ENCODE measurements around the gene FOXL1. TPM values are rescaled to one million over a fixed set of nuclear protein-coding genes. Genes with fewer than 3 reads are reported as not detected.

The FOXL1 gene
- polyA plus RNA-seq, 1 donor (not counting 4 experiments of a cell fraction or from before 2014, with no cell fraction given): 0.10 TPM

- no peak for FAIRE-seq
- no peaks in the 10 kb centered on the region for H3K9me1 ChIP-seq (ENCODE audit: control insufficient read depth, extremely low read depth, insufficient read depth, low read length)
- H3K79me2 ChIP-seq (ENCODE audit: control insufficient read depth, insufficient read depth, low read length): no peaks in the 10 kb centered on the region
- dilution Hi-C loops (cut with MboI; ENCODE audit: extremely low pct_ligation_motif_present, low sequenced_read_pairs): no loop called here
- H3K36me3 ChIP-seq (ENCODE audit: control insufficient read depth in 2 of 2, extremely low read depth in 1 of 2, insufficient read depth in 2 of 2, low read length in 2 of 2): peaks cover 0 to 12% of the 10 kb centered on the region in 2 experiments
- H3K4me3 ChIP-seq (ENCODE audit: control insufficient read depth in 2 of 3, extremely low read depth in 1 of 3, insufficient read depth in 2 of 3, low read depth in 1 of 3, low read length in 3 of 3): no peak overlapping the region
- no peak overlapping the region for H3K9ac ChIP-seq (ENCODE audit: control insufficient read depth, extremely low read depth, insufficient read depth, low read length)
- no peaks in the 10 kb centered on the region for H3K27me3 ChIP-seq (ENCODE audit: control insufficient read depth, extremely low read depth, insufficient read depth, low read length)
- H3K27ac ChIP-seq (ENCODE audit: control insufficient read depth, insufficient read depth, low read length): no peak overlapping the region
- H2AFZ ChIP-seq (ENCODE audit: control insufficient read depth, low read length): no peak overlapping the region
- H3K4me2 ChIP-seq (ENCODE audit: control insufficient read depth, extremely low read depth, insufficient read depth, low read depth, low read length): no peak overlapping the region
- no peak for DNase-seq (ENCODE audit: low read depth, low spot score)
- no peaks in the 10 kb centered on the region for H3K4me1 ChIP-seq (ENCODE audit: control insufficient read depth, extremely low read depth, insufficient read depth, low read length)
- TF ChIP-seq EZH2 (IDR thresholded peaks at IDR 0.05; ENCODE audit: low read length): no peak
- TF ChIP-seq CTCF (optimal IDR thresholded peaks at IDR 0.05 in 1 of 3, IDR thresholded peaks at IDR 0.05 in 1 of 3, conservative IDR thresholded peaks at IDR 0.05 in 1 of 3; ENCODE audit: extremely low read depth in 1 of 3, insufficient read depth in 2 of 3, low read length in 3 of 3): no peak
- peaks cover 4% of the 10 kb centered on the region for H3K9me3 ChIP-seq (ENCODE audit: control insufficient read depth, low read depth, low read length)
- H4K20me1 ChIP-seq (ENCODE audit: control insufficient read depth, extremely low read depth, insufficient read depth, low read length): no peaks in the 10 kb centered on the region
Measured at GRCh38 chr16:86530251-86531190, 47.8 kb upstream of the FOXL1 start.

- peaks cover 4% of the 10 kb centered on the region for H3K9me3 ChIP-seq (ENCODE audit: control insufficient read depth, low read depth, low read length)
- H3K4me1 ChIP-seq (ENCODE audit: control insufficient read depth, extremely low read depth, insufficient read depth, low read length): no peaks in the 10 kb centered on the region
- peaks cover 0 to 12% of the 10 kb centered on the region in 2 experiments for H3K36me3 ChIP-seq (ENCODE audit: control insufficient read depth in 2 of 2, extremely low read depth in 1 of 2, insufficient read depth in 2 of 2, low read length in 2 of 2)
- H3K9me1 ChIP-seq (ENCODE audit: control insufficient read depth, extremely low read depth, insufficient read depth, low read length): no peaks in the 10 kb centered on the region
- no peak overlapping the region for H3K4me2 ChIP-seq (ENCODE audit: control insufficient read depth, extremely low read depth, insufficient read depth, low read depth, low read length)
- H4K20me1 ChIP-seq (ENCODE audit: control insufficient read depth, extremely low read depth, insufficient read depth, low read length): no peaks in the 10 kb centered on the region
- no peak overlapping the region for H3K27ac ChIP-seq (ENCODE audit: control insufficient read depth, insufficient read depth, low read length)
- no peaks in the 10 kb centered on the region for H3K79me2 ChIP-seq (ENCODE audit: control insufficient read depth, insufficient read depth, low read length)
- FAIRE-seq (no peak), DNase-seq (ENCODE audit: low read depth, low spot score) (no peak)
- dilution Hi-C loops (cut with MboI; ENCODE audit: extremely low pct_ligation_motif_present, low sequenced_read_pairs): no loop called here
- no peaks in the 10 kb centered on the region for H3K27me3 ChIP-seq (ENCODE audit: control insufficient read depth, extremely low read depth, insufficient read depth, low read length)
- no peak overlapping the region for H3K4me3 ChIP-seq (ENCODE audit: control insufficient read depth in 2 of 3, extremely low read depth in 1 of 3, insufficient read depth in 2 of 3, low read depth in 1 of 3, low read length in 3 of 3)
- no peak overlapping the region for H3K9ac ChIP-seq (ENCODE audit: control insufficient read depth, extremely low read depth, insufficient read depth, low read length)
- no peak overlapping the region for H2AFZ ChIP-seq (ENCODE audit: control insufficient read depth, low read length)
- TF ChIP-seq EZH2 (IDR thresholded peaks at IDR 0.05; ENCODE audit: low read length) (no peak), CTCF (optimal IDR thresholded peaks at IDR 0.05 in 1 of 3, IDR thresholded peaks at IDR 0.05 in 1 of 3, conservative IDR thresholded peaks at IDR 0.05 in 1 of 3; ENCODE audit: extremely low read depth in 1 of 3, insufficient read depth in 2 of 3, low read length in 3 of 3) (no peak)
Measured at GRCh38 chr16:86531191-86531545, 47.2 kb upstream of the FOXL1 start.

Measured in keratinocyte (primary cell).